T-helper 17 cell (primary cell): ENCODE measurements around the gene TPPP. TPM values are rescaled to one million over a fixed set of nuclear protein-coding genes. Genes with fewer than 3 reads are reported as not detected.
"Not testable (repeated sequence)": the region's sequence is repeated elsewhere in the genome, so short reads cannot be mapped to it uniquely, and the experiment has no call there.

ENCODE experiments used
- ATAC-seq: fragments of 150-1000 bp; cut with Tn5 transposase; 2 replicates; pipeline ENCODE4 v1.10.0; 2021; ENCODE audit warnings: mild to moderate bottlenecking, moderate library complexity
- DNase-seq, 3 donors: peaks; one replicate each; pipeline versions ENCODE4 v3.0.0 to v3.0.0-alpha.2; 2020 to 2021
- H3K9me3 ChIP-seq: one replicate; pipeline ENCODE4 v1.7.0; 2013; ENCODE audit warnings: low read length, mild to moderate bottlenecking; ENCODE audit not compliant: control insufficient read depth, poor library complexity, severe bottlenecking
- H3K27ac Mint-ChIP-seq: one replicate; pipeline ENCODE4 v1.8.0; 2022; ENCODE audit warnings: mild to moderate bottlenecking, moderate library complexity, mixed read lengths
- H3K27me3 Mint-ChIP-seq: one replicate; pipeline ENCODE4 v1.8.0; 2022; ENCODE audit warnings: mixed read lengths
- H3K36me3 Mint-ChIP-seq: one replicate; pipeline ENCODE4 v1.8.0; 2022; ENCODE audit warnings: low read depth, mixed read lengths
- H3K4me1 Mint-ChIP-seq: one replicate; pipeline ENCODE4 v1.8.0; 2022; ENCODE audit warnings: mild to moderate bottlenecking, mixed read lengths
- H3K4me3 Mint-ChIP-seq: one replicate; pipeline ENCODE4 v1.8.0; 2022; ENCODE audit warnings: mild to moderate bottlenecking, moderate library complexity, mixed read lengths
- total RNA-seq, 4 donors: library from RNA in 2 of 4; stranded (reverse) in 2 of 4; gene quantifications; one replicate each; pipeline ENCODE4 v1.2.3 and lab custom pipeline; 2022 to 2026

TPPP gene
- total RNA-seq, 2 donors from 2014 or later, result 17.3 to 35.4 TPM

GRCh38 chr5:637581-638450 lies 55.3 kb downstream of the TPPP start:
- ATAC-seq, result no peak
- Mint-ChIP-seq H3K4me3 (no peak overlapping the region), H3K36me3 (peaks cover 8% of the 10 kb centered on the region), H3K4me1 (no peaks in the 10 kb centered on the region), H3K27ac (no peak overlapping the region), H3K27me3 (no peaks in the 10 kb centered on the region)
- DNase-seq, result no peak
- no peaks in the 10 kb centered on the region for H3K9me3 ChIP-seq

DNA sequence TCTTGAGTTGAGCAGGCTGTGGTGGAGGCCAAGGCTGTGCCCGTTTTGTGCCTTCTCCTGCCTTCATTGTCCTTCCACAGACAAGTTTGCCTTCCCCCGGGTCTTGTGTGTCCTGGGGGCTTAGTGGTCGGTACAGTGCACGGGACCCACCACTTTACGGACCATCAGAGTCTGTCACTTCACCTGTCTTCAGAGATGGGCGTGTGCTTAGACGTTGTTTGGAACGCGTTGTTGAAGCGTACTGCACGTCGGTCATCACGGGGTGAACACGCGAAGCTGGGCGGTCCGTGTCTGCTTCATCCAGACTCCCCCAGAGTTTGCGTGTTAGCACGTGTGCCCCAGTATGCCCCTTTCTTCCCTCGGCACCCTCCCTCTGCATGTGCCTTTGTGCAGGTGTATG lies 56.2 kb downstream of the TPPP start:
- Mint-ChIP-seq H3K4me3 (no peak overlapping the region), H3K27me3 (no peaks in the 10 kb centered on the region), H3K27ac (no peak overlapping the region), H3K36me3 (peaks cover 8% of the 10 kb centered on the region), H3K4me1 (no peaks in the 10 kb centered on the region)
- H3K9me3 ChIP-seq, result no peaks in the 10 kb centered on the region
- ATAC-seq (no peak), DNase-seq (no peak)

GRCh38 chr5:635306-636055 lies 57.7 kb downstream of the TPPP start:
- H3K4me1 Mint-ChIP-seq, result no peaks in the 10 kb centered on the region
- no peak overlapping the region for H3K4me3 Mint-ChIP-seq
- peaks cover 8% of the 10 kb centered on the region for H3K36me3 Mint-ChIP-seq
- H3K27ac Mint-ChIP-seq, result no peak overlapping the region
- no peaks in the 10 kb centered on the region for H3K27me3 Mint-ChIP-seq
- ATAC-seq, result no peak
- no peaks in the 10 kb centered on the region for H3K9me3 ChIP-seq
- DNase-seq, result no peak

GRCh38 chr5:634191-634590 lies 59.0 kb downstream of the TPPP start:
- H3K9me3 ChIP-seq, result no peaks in the 10 kb centered on the region
- Mint-ChIP-seq H3K27ac (no peak overlapping the region), H3K27me3 (no peaks in the 10 kb centered on the region), H3K4me1 (no peaks in the 10 kb centered on the region), H3K4me3 (no peak overlapping the region), H3K36me3 (peaks cover 8% of the 10 kb centered on the region)
- DNase-seq (no peak), ATAC-seq (no peak)

- DNase-seq (no peak), ATAC-seq (no peak)
- H3K27me3 Mint-ChIP-seq, result no peaks in the 10 kb centered on the region
- no peaks in the 10 kb centered on the region for H3K9me3 ChIP-seq
- no peak overlapping the region for H3K27ac Mint-ChIP-seq
- H3K4me1 Mint-ChIP-seq, result no peaks in the 10 kb centered on the region
- H3K4me3 Mint-ChIP-seq, result no peak overlapping the region
- H3K36me3 Mint-ChIP-seq, result peaks cover 8% of the 10 kb centered on the region
Observed at GRCh38 chr5:633501-633955, 59.6 kb downstream of the TPPP start.

DNA sequence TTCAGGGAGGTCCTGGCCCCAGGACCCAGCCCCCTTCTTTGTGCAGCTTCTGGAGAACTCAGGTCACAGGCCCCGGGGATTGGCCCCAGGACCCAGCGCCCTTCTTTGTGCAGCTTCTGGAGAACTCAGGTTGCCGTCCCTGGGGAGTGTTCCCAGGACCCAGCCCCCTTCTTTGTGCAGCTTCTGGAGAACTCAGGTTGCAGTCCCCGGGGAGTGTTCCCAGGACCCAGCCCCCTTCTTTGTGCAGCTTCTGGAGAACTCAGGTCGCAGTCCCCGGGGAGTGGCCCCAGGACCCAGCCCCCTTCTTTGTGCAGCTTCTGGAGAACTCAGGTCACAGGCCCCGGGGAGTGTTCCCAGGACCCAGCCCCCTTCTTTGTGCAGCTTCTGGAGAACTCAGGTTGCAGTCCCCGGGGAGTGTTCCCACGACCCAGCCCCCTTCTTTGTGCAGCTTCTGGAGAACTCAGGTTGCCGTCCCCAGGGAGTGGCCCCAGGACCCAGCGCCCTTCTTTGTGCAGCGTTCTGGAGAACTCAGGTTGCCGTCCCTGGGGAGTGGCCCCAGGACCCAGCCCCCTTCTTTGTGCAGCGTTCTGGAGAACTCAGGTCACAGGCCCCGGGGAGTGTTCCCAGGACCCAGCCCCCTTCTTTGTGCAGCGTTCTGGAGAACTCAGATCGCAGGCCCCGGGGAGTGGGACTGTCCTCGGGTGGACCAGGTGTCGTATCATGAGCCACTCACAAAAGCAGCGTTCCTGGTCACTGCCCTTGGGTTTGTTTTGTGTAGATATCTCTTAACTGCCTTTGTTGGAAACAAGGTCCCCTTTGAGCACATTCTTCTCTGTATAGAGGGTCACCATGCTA lies 64.6 kb downstream of the TPPP start:
- H3K27ac Mint-ChIP-seq, H3K4me3 Mint-ChIP-seq, H3K4me1 Mint-ChIP-seq, H3K27me3 Mint-ChIP-seq, H3K36me3 Mint-ChIP-seq, ATAC-seq, H3K9me3 ChIP-seq: not testable (repeated sequence)
- DNase-seq, result peak in 1 of 3 donors; percentile 6

DNA sequence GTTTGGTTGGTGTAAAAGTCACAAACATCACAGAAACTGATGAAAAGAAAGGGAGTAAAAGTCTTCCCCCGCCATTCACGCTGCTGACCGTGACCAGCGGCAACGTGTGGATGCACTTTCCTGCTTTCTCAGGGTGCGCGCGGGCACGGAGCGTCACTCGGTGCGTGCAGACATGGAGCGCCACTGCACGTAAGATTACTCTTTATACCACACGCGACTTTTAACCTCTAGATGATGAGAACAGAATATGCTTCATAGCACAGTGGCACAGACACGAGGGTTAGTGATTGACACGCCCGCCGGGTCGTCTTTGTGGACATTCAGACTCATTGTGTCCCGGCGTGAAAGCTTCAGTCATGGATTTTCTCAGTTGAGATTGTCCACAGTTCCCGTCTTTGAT lies 65.3 kb downstream of the TPPP start:
- Mint-ChIP-seq H3K4me1 (peaks cover 9% of the 10 kb centered on the region), H3K36me3 (peaks cover 3% of the 10 kb centered on the region), H3K27ac (no peak overlapping the region), H3K4me3 (no peak overlapping the region), H3K27me3 (no peaks in the 10 kb centered on the region)
- no peak for DNase-seq
- no peaks in the 10 kb centered on the region for H3K9me3 ChIP-seq
- ATAC-seq, result no peak

DNA sequence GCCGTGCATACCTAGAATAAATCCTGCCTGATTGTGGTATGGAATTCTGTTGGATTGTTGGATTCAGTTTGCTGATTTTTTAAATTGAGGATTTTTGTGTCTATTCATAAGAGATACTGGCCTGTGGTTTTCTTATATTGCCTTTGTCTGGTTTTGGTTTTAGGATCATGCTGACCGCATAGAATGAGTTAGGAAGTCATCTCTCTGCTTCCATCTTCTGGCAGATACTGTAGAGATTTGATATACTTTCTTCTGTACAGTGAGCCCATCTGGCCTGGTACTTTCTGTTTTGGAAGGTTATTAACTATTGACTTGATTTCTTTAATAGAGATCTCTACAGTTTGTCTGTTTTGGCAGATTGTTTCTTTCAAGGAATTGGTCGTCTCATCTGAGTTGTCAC lies 66.3 kb downstream of the TPPP start:
- no peak overlapping the region for H3K27ac Mint-ChIP-seq
- no peak for DNase-seq
- no peak for ATAC-seq
- peaks cover 3% of the 10 kb centered on the region for H3K36me3 Mint-ChIP-seq
- peaks cover 9% of the 10 kb centered on the region for H3K4me1 Mint-ChIP-seq
- H3K4me3 Mint-ChIP-seq, result no peak overlapping the region
- H3K27me3 Mint-ChIP-seq, result no peaks in the 10 kb centered on the region
- no peaks in the 10 kb centered on the region for H3K9me3 ChIP-seq

DNA sequence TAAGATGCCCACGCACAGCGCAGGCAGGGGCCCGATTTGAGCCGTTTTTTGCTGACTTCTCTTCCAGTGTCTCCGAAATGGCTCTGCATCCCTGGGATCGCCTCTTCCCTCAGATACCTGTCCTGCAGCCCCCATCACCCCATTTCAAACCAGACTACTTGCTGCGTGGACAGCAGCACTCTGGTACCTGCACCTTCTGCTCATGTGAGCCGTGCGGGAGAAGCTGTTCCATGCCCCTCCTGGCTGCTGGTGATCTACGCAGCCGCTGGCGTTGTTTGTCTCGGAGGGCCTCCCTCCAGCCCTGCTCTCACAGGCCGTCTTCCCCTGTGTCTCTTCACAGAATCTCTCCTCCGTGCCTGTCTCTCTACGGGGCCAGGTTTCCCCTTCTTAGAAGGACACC lies 67.6 kb downstream of the TPPP start:
- Mint-ChIP-seq H3K4me3 (no peak overlapping the region), H3K27ac (no peak overlapping the region), H3K27me3 (no peaks in the 10 kb centered on the region), H3K4me1 (peaks cover 9% of the 10 kb centered on the region), H3K36me3 (peaks cover 3% of the 10 kb centered on the region)
- H3K9me3 ChIP-seq, result no peaks in the 10 kb centered on the region
- DNase-seq, result peak in 1 of 3 donors; percentile 1
- ATAC-seq, result no peak

GRCh38 chr5:624951-625230 lies 68.3 kb downstream of the TPPP start:
- DNase-seq, result no peak
- Mint-ChIP-seq H3K4me1 (peaks cover 9% of the 10 kb centered on the region), H3K36me3 (peaks cover 5% of the 10 kb centered on the region), H3K27ac (no peak overlapping the region), H3K4me3 (no peak overlapping the region), H3K27me3 (no peaks in the 10 kb centered on the region)
- ATAC-seq, result no peak
- H3K9me3 ChIP-seq, result no peaks in the 10 kb centered on the region

GRCh38 chr5:624118-624950 lies 68.8 kb downstream of the TPPP start:
- Mint-ChIP-seq H3K36me3 (peaks cover 5% of the 10 kb centered on the region), H3K4me3 (no peak overlapping the region), H3K27me3 (no peaks in the 10 kb centered on the region), H3K27ac (no peak overlapping the region), H3K4me1 (peaks cover 9% of the 10 kb centered on the region)
- ATAC-seq (no peak), DNase-seq (peak in 1 of 3 donors; percentile 4)
- H3K9me3 ChIP-seq, result no peaks in the 10 kb centered on the region

- peaks cover 9% of the 10 kb centered on the region for H3K4me1 Mint-ChIP-seq
- no peak for ATAC-seq
- peak overlapping the region; percentile 41 for H3K4me3 Mint-ChIP-seq
- H3K27ac Mint-ChIP-seq, result no peak overlapping the region
- H3K27me3 Mint-ChIP-seq, result no peaks in the 10 kb centered on the region
- no peaks in the 10 kb centered on the region for H3K9me3 ChIP-seq
- no peak for DNase-seq
- peaks cover 5% of the 10 kb centered on the region for H3K36me3 Mint-ChIP-seq
Observed at GRCh38 chr5:623531-623930, 69.6 kb downstream of the TPPP start.
